Fibroblast of pulmonary artery (primary cell): ENCODE data around the gene IGF1R.

ENCODE experiments used
- DNase-seq: peaks from one replicate; pipeline ENCODE4 v3.0.0-alpha.2; 2010; ENCODE audit warnings: low read depth
- H3K4me3 ChIP-seq: replicated peaks from 2 replicates; pipeline ENCODE4 v1.5.1; 2011; ENCODE audit warnings: low read depth, mild to moderate bottlenecking, control low read depth, low read length, moderate library complexity
- TF ChIP-seq, protein P1 (sequence below): IDR thresholded peaks from 2 replicates; pipeline ENCODE4 v1.5.1; 2011; ENCODE audit warnings: mild to moderate bottlenecking, control low read depth, low read length, inconsistent platforms; ENCODE audit errors: missing control alignments

The IGF1R gene

DNA sequence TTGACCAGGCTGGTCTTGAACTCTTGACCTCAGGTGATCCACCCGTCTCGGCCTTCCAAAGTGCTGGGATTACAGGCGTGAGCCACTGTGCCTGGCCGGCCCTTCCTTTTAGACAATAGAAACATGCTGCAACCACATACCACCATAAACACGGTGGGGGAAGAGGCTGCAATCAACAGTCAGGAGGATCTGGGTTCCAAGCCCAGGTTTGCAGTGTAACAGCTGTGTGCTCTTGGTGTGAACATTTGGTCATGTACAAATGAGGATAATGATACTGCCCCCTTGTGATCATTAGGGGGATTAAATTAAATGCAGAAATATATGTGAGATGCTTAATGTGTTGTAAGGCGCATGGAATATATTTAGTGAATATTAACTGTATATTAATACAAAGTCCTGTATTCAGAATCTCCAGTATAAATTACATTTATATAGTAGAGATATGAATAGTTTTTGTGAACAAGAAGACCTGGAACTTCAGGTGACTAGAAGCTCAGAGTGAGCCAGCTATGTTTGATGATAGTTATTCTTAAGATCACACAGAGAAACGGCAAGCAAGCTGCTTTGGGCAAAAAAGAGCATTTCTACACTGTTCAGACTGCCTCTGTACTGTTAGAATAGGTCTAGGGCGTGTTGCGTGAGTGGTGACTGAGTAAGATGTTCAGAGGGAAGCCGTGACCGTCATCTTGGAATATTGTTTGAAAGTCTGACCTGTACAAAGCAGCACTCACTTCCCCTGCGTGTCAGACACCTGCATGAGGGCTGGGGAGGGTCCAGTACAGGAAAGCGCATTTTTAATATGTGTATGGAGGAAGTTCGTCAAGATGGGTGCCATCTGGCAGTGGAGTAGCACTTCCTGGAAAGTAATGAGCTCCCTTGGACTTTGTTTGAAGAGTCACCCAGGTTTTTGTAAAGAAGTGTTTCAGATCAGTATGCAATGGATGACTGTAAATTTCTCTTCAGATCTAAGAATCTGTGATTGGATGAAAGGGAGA lies 233.5 kb downstream of the IGF1R start:
- peak; percentile 80 for DNase-seq
- TF ChIP-seq, protein P1, sequence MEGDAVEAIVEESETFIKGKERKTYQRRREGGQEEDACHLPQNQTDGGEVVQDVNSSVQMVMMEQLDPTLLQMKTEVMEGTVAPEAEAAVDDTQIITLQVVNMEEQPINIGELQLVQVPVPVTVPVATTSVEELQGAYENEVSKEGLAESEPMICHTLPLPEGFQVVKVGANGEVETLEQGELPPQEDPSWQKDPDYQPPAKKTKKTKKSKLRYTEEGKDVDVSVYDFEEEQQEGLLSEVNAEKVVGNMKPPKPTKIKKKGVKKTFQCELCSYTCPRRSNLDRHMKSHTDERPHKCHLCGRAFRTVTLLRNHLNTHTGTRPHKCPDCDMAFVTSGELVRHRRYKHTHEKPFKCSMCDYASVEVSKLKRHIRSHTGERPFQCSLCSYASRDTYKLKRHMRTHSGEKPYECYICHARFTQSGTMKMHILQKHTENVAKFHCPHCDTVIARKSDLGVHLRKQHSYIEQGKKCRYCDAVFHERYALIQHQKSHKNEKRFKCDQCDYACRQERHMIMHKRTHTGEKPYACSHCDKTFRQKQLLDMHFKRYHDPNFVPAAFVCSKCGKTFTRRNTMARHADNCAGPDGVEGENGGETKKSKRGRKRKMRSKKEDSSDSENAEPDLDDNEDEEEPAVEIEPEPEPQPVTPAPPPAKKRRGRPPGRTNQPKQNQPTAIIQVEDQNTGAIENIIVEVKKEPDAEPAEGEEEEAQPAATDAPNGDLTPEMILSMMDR = peak; percentile 54
- H3K4me3 ChIP-seq = no peak overlapping the region

DNA sequence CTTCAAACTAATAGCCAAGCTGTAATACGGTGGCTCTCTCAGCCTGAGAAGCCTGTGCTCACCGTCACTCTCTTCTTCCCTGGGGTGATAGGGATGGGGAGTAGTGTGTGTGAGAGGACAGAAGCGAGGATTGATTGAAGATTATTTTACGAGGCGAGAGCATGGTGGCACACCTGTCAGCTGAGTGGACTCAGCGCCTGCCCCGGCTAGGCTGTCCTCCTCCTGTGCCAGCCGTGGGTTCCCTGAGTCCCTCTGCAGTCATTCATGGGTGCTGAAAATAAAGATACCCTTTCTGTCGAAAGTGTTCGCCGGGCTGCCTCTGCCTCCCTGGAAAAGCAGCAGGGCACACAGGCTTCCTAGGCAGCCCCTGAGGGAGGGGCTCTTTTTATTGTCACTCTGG lies 235.1 kb downstream of the IGF1R start:
- DNase-seq = no peak
- TF ChIP-seq, protein P1 = no peak
- no peak overlapping the region for H3K4me3 ChIP-seq

DNA sequence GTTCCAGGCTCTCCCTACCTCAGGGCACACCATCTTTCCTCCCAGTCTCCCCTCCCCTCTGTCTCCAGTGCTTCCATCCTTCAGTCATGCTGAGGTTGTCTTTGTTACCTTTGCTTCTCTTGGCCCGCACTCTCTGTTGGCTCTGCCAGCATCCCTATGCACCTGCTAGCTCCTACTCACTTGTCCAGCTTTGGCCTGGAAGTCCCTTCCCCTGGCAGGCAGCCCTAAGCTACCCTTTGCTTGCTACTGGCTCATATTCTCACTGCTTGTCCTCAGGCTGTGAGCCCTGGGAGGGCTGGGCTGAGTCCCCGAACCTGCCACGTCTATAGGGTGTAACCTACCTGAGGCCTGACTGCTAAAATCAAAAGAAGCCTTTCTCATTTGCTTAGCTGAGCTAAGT lies 236.6 kb downstream of the IGF1R start:
- no peak for DNase-seq
- TF ChIP-seq, protein P1 = no peak
- H3K4me3 ChIP-seq = no peak overlapping the region

DNA sequence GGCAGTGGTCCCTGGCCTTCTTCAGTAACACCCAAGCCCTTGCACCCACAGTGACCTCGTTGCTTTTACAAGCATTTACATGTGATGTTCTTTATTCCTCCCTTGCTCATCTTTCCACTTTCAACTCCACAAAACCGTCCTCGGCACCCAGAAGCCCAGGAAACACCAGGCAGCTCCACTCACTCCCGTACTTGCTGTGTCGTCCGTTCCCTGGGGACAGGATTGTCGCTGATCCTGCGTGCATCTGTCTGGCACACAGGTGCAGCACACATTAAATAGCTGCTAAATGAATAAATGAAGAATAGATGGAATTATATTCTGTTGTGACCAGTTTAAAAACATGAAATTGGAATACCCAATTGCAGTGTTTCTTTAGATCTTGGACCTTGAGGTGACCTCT lies 239.6 kb downstream of the IGF1R start:
- no peak overlapping the region for H3K4me3 ChIP-seq
- TF ChIP-seq, protein P1 = no peak
- DNase-seq = no peak

DNA sequence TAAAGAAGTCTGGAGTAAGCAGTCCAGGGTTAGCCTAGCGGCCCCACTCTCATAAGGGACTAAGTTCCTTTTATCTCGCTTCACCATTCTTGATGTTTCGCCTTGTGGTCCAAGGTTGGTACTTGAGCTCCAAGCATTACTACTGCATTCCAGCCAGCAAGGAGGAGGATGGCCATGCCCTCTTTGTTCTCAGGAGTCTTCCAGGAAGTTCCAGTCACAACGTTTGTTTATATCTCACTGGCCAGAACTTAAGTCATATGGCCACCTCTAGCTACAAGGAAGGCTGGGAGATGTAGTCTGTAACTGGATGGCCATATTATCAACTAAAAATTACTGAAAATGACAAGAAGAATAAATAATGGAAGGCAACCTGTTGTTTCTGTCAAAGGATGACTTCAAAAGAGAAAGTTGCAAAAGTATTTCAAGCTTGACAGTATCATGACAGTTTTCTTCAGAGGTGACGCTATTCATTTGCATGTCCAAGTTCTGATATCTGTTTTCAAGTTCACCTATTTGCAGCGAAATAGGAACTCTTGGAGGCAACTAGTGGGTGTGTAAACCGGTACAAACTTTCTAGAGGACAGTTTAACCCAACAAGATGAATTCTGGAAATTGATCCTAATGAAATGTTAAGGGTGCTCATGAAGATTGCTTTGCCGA lies 240.6 kb downstream of the IGF1R start:
- no peak overlapping the region for H3K4me3 ChIP-seq
- TF ChIP-seq, protein P1 = no peak
- peak; percentile 78 for DNase-seq

DNA sequence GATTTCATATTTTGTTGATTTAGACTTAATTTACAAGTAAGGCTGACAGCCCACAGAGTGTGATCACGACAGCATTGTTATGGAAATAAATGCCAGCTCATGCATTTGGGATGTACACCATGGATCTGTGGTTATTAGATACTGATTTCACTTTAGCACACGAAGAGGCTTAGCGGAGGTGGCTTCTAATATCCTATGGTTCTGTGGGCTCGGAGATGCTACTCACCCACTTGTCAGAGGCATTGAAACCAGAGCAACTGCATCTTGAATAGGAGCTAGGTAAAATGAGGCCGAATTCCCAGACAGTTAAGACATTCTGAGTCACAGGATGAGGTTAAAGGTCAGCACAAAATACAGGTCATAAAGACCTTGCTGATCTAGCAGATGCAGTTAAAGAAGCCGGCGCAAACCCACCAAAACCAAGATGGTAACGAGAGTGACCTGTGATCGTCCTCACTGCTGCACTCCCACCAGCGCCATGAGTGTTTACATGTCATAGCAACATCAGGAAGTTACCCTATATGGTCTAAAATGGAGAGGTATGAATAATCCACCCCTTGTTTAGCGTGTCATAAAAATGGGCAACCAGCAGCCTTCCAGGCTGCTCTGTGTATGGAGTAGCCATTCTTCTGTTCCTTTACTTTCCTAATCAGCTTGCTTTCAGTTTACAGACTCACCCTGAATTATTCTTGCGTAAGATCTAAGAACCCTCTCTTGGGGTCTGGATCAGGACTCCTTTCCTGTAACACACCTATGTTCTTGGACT lies 241.8 kb downstream of the IGF1R start:
- TF ChIP-seq, protein P1 = no peak
- no peak overlapping the region for H3K4me3 ChIP-seq
- DNase-seq = peak; percentile 65
